Pulmonary artery endothelial cell (primary cell): ENCODE measurements around the gene PCCA. TPM values are rescaled to one million over a fixed set of nuclear protein-coding genes. Genes with fewer than 3 reads are reported as not detected.
"Not testable (repeated sequence)": the region's sequence is repeated elsewhere in the genome, so short reads cannot be mapped to it uniquely, and the experiment has no call there.

Experiments used
- DNase-seq: peaks from one replicate; pipeline ENCODE4 v3.0.0-alpha.2; 2011; ENCODE audit warnings: low read depth, low spot score
- total RNA-seq: library from RNA; depleted of rRNA; stranded (reverse); fragments of >200 nt; gene quantifications from 2 replicates; pipeline ENCODE4 v1.2.3, GENCODE V29; 2014

The PCCA gene
- total RNA-seq, 1 donor from 2014 or later, result 28.6 TPM

GRCh38 chr13:100184095-100184494 lies 95.2 kb downstream of the PCCA start:
- no peak for DNase-seq

- DNase-seq, result no peak
These were observed 106.7 kb downstream of the PCCA start for GRCh38 chr13:100195568-100195967.

GRCh38 chr13:100196375-100196774 lies 107.5 kb downstream of the PCCA start:
- no peak for DNase-seq

GRCh38 chr13:100197116-100197515 lies 108.2 kb downstream of the PCCA start:
- DNase-seq, result no peak

GRCh38 chr13:100197591-100198365 lies 108.9 kb downstream of the PCCA start:
- no peak for DNase-seq

- DNase-seq, result no peak
These were observed 114.9 kb downstream of the PCCA start for GRCh38 chr13:100203696-100204367.

GRCh38 chr13:100208002-100208401 lies 119.1 kb downstream of the PCCA start:
- DNase-seq, result no peak

GRCh38 chr13:100208626-100209025 lies 119.7 kb downstream of the PCCA start:
- no peak for DNase-seq

- DNase-seq, result peak; percentile 13
These were observed 121.2 kb downstream of the PCCA start for GRCh38 chr13:100209857-100210825.

- no peak for DNase-seq
These were observed 122.3 kb downstream of the PCCA start for GRCh38 chr13:100211016-100211710.

GRCh38 chr13:100212904-100213553 lies 124.1 kb downstream of the PCCA start:
- DNase-seq, result no peak

- DNase-seq, result no peak
These were observed 124.7 kb downstream of the PCCA start for GRCh38 chr13:100213576-100213975.

GRCh38 chr13:100214886-100215285 lies 126.0 kb downstream of the PCCA start:
- no peak for DNase-seq

GRCh38 chr13:100221166-100221565 lies 132.3 kb downstream of the PCCA start:
- no peak for DNase-seq

GRCh38 chr13:100223966-100224530 lies 135.2 kb downstream of the PCCA start:
- not testable (repeated sequence) for DNase-seq

GRCh38 chr13:100229603-100230002 lies 140.7 kb downstream of the PCCA start:
- DNase-seq, result no peak

GRCh38 chr13:100230769-100231149 lies 141.9 kb downstream of the PCCA start:
- DNase-seq, result no peak

GRCh38 chr13:100231176-100231575 lies 142.3 kb downstream of the PCCA start:
- DNase-seq, result no peak

GRCh38 chr13:100234006-100234405 lies 145.1 kb downstream of the PCCA start:
- DNase-seq, result no peak

GRCh38 chr13:100234524-100235136 lies 145.7 kb downstream of the PCCA start:
- no peak for DNase-seq
